Kidney (tissue), 14 donors: ENCODE data around the gene PPP2R2B. TPM values are rescaled to one million over a fixed set of nuclear protein-coding genes. Genes with fewer than 3 reads are reported as not detected.

Source experiments
- DNase-seq, 5 donors: peaks; one replicate each; pipeline ENCODE4 v3.0.0-alpha.2; 2013 to 2020
- FAIRE-seq: peaks from 2 replicates; lab custom pipeline; 2012; peaks lifted over from hg19 to GRCh38; lab: Jason Lieb, UNC
- H3K27ac ChIP-seq, 2 donors: one replicate each; pipeline ENCODE4 v1.7.0; 2013; ENCODE audit warnings: low read depth in 2 of 2, low read length in 2 of 2, inconsistent platforms in 1 of 2
- H3K27me3 ChIP-seq: one replicate; pipeline ENCODE4 v1.7.1; 2013; ENCODE audit warnings: low read length, inconsistent platforms; ENCODE audit not compliant: control insufficient read depth, insufficient read depth
- H3K36me3 ChIP-seq, 3 donors: one replicate each; pipeline versions ENCODE4 v1.7.0 to v1.7.1; 2013; ENCODE audit warnings: low read length in 3 of 3, control low read depth in 1 of 3, inconsistent platforms in 1 of 3; ENCODE audit not compliant: insufficient read depth in 3 of 3, control insufficient read depth in 2 of 3
- H3K4me1 ChIP-seq, 3 donors: one replicate each; pipeline versions ENCODE4 v1.7.0 to v1.7.1; 2013; ENCODE audit warnings: low read length in 3 of 3, inconsistent platforms in 1 of 3, low read depth in 1 of 3; ENCODE audit not compliant: control insufficient read depth in 2 of 3, insufficient read depth in 2 of 3
- H3K4me3 ChIP-seq, 3 donors: one replicate each; pipeline versions ENCODE4 v1.7.0 to v1.8.1; 2013; ENCODE audit warnings: low read length in 3 of 3, control low read depth in 1 of 3, inconsistent platforms in 1 of 3
- H3K9ac ChIP-seq, 3 donors: one replicate each; pipeline versions ENCODE4 v1.7.0 to v1.7.1; 2013; ENCODE audit warnings: low read length in 3 of 3, control low read depth in 1 of 3, inconsistent platforms in 1 of 3
- H3K9me3 ChIP-seq, 3 donors: one replicate each; pipeline versions ENCODE4 v1.7.0 to v1.7.1; 2013; ENCODE audit warnings: low read length in 3 of 3, control low read depth in 1 of 3, inconsistent platforms in 1 of 3; ENCODE audit not compliant: control insufficient read depth in 2 of 3, insufficient read depth in 1 of 3
- intact Hi-C: fragments of 100-400 bp; cut with DNase I; formaldehyde crosslinking; loops from one replicate; pipeline ENCODE4 v1.11.1; 2022
- polyA plus RNA-seq: library from polyadenylated mRNA; stranded (reverse); fragments of 350-450 nt; fragmentation: Illumina TruSeq; extraction: RNeasy Lipid Tissue Mini Kit (QIAGEN cat#74804); gene quantifications from one replicate; pipeline ENCODE4 v1.2.3, GENCODE V29; 2014; ENCODE audit warnings: low read depth, low replicate concordance; ENCODE audit not compliant: insufficient read depth
- total RNA-seq: library from RNA; stranded (reverse); fragmentation: NEBNext Ultra II Directional; extraction: Animal tissue kit (Norgen Biotek cat#: 25700); gene quantifications from one replicate; pipeline ENCODE4 v1.2.1, GENCODE V29; 2021
- TF ChIP-seq, protein P1 (sequence below): IDR thresholded peaks from 3 replicates; pipeline ENCODE4 v1.5.1; 2012; ENCODE audit warnings: mild to moderate bottlenecking, moderate library complexity, borderline replicate concordance; ENCODE audit not compliant: insufficient read depth; ENCODE audit errors: extremely low read depth
- donor health status: control.
- donor health status: control.
- donor health status: control.
- donor health status: control.
- donor health status: control.
- donor health status: DM: yes; HTN: yes; CAD: no.
- donor health status: Normal renal cell carcinoma (clear cell type).

The PPP2R2B gene
- total and polyA plus RNA-seq, 2 donors from 2014 or later: 4.0 to 8.2 TPM

DNA sequence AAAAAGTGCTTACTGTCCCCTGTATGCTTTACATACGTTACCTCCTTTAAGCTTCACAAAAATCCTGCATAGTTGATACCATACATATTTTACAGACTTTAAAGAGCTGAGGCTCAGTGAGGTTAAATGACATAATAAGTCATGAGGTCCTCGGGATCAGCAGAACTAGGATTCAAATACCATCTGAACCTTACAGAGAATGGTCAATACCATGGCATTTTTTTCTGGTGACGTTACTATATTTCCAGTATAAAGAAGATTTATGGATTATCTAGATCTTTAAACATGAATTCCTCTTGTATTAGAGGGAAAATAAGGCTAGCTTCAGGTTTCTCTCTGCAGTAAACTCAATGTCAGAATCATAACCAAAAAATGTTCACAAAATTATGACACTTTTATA lies 208.9 kb downstream of the PPP2R2B start:
- no peak for FAIRE-seq
- H3K27me3 ChIP-seq: no peaks in the 10 kb centered on the region

DNA sequence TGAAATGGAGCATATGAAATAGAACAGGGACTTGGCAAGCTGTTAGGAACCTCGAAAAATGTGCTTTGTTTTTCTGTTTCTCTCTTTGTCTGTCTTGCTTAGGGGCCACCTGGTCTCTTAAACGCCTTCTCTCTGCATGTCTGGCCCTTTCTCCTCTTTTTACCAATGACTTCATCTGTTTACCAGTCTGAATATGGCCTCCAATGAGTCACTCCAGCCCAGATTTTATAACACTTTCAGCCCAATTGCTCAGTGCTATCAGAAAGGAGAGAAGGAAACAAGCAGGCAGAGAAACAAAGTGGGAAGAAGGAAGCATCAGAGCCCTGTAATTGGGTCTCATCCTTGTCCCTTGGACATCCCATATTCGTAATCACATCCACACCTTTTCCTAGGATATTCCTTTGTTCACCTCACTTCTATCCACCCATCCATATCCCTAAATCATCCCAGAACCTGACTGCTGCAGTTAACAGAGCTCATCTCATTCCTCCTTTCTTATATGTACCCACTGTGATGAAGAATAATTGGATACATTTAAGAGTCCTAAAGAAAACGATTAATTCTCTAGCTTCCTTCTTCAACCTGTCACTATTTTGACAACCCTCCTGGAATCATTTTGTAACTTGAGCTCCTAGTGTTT lies 210.8 kb downstream of the PPP2R2B start:
- no peaks in the 10 kb centered on the region for H3K36me3 ChIP-seq
- TF ChIP-seq, protein P1, sequence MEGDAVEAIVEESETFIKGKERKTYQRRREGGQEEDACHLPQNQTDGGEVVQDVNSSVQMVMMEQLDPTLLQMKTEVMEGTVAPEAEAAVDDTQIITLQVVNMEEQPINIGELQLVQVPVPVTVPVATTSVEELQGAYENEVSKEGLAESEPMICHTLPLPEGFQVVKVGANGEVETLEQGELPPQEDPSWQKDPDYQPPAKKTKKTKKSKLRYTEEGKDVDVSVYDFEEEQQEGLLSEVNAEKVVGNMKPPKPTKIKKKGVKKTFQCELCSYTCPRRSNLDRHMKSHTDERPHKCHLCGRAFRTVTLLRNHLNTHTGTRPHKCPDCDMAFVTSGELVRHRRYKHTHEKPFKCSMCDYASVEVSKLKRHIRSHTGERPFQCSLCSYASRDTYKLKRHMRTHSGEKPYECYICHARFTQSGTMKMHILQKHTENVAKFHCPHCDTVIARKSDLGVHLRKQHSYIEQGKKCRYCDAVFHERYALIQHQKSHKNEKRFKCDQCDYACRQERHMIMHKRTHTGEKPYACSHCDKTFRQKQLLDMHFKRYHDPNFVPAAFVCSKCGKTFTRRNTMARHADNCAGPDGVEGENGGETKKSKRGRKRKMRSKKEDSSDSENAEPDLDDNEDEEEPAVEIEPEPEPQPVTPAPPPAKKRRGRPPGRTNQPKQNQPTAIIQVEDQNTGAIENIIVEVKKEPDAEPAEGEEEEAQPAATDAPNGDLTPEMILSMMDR: no peak
- H3K27me3 ChIP-seq: no peaks in the 10 kb centered on the region
- H3K4me1 ChIP-seq: no peaks in the 10 kb centered on the region
- H3K9ac ChIP-seq: no peak overlapping the region
- DNase-seq (no peak), FAIRE-seq (no peak)
- H3K4me3 ChIP-seq: no peak overlapping the region
- no peaks in the 10 kb centered on the region for H3K9me3 ChIP-seq
- intact Hi-C loops: no loop called here
- H3K27ac ChIP-seq: no peak overlapping the region

More for the DNA sequence above, 208.9 kb downstream of the PPP2R2B start:
- Histone ChIP-seq H3K36me3 (no peaks in the 10 kb centered on the region), H3K9me3 (no peaks in the 10 kb centered on the region), H3K4me1 (no peaks in the 10 kb centered on the region), H3K27ac (no peak overlapping the region), H3K9ac (no peak overlapping the region), H3K4me3 (no peak overlapping the region)
- DNase-seq: no peak
- intact Hi-C loops: no loop called here
- TF ChIP-seq, protein P1: no peak

DNA sequence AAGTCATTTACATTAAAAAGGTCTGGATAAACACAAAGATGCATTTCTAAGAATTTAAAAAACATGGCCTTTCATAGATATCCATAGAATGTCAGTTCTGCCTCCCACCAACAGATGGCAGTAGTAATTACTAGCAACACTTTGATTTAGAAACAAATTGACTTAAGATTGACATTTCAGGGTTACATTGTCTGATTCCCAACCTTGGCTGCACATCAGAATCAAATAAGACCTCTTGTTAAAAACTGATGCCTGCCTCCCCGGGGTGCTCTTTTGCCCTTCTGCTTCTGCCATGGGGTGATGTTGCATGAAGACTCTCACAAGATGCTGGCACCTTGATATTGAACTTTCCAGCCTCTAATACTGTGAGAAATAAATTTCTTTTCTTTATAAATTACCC lies 216.3 kb downstream of the PPP2R2B start:
- H3K4me1 ChIP-seq: no peaks in the 10 kb centered on the region
- no peak overlapping the region for H3K4me3 ChIP-seq
- H3K36me3 ChIP-seq: no peaks in the 10 kb centered on the region
- H3K9me3 ChIP-seq: no peaks in the 10 kb centered on the region
- TF ChIP-seq, protein P1: peak; percentile 42
- no peak overlapping the region for H3K9ac ChIP-seq
- peak in 1 of 5 donors; percentile 16 for DNase-seq
- no peak for FAIRE-seq
- no peak overlapping the region for H3K27ac ChIP-seq
- intact Hi-C loops: no loop called here
- no peaks in the 10 kb centered on the region for H3K27me3 ChIP-seq
